Measurements from ENCODE around the gene KAT2A. TPM values are rescaled to one million over a fixed set of nuclear protein-coding genes. Genes with fewer than 3 reads are reported as not detected.

KAT2A gene
- total RNA-seq, result 10 to 100 TPM; 65.3 to 73.3 TPM
- 10 to 100 TPM in 1 of 3 donors, 1 to 10 TPM in 2; 5.1 to 11.8 (median 8.8) TPM for polyA plus RNA-seq
- 63.0 to 80.2 (median 67.8) reads per million in 6 experiments for total RNA-seq

GRCh38 chr17:42120770-42121769, at the start of gene KAT2A:
KAT2A (minus strand) TSS chr17:42121367; CDS start chr17:42121304, 63 bp downstream.
- ATAC-seq, result peak; percentile 91 to 95
- Mint-ChIP-seq H3K9me3 (no peaks in the 10 kb centered on the region), H3K4me3 (peak within 1 kb of the TSS; percentile 68 to 85 (median 76)), H3K4me1 (peaks cover 12 to 34% (median 28%) of the 10 kb centered on the region in 4 donors), H3K27ac (peak within 1 kb of the TSS; percentile 4 to 85 (median 72)), H3K27me3 (no peaks in the 10 kb centered on the region), H3K36me3 (peaks cover 5 to 28% (median 6%) of the 10 kb centered on the region in 3 donors)
- peak; percentile 56 to 83 (median 72) for DNase-seq
- POLR2A ChIA-PET, result interaction anchor here (0.6 to 3.7 kb wide), 11 partner anchors 10 to 155 kb away, joined by 3 to 28 read pairs (median 8); partner anchors contain the start of genes CNP, DHX58, DNAJC7 and GHDC

GRCh38 chr17:42169351-42169750, 48.2 kb upstream of the KAT2A start:
- peaks cover 0 to 7% (median 4%) of the 10 kb centered on the region in 4 donors for H3K4me1 Mint-ChIP-seq
- H3K9me3 Mint-ChIP-seq, result no peaks in the 10 kb centered on the region
- no peak overlapping the region for H3K27ac Mint-ChIP-seq
- no peaks in the 10 kb centered on the region for H3K36me3 Mint-ChIP-seq
- no peak overlapping the region for H3K4me3 Mint-ChIP-seq
- ATAC-seq (no peak), DNase-seq (no peak)
- POLR2A ChIA-PET, result no interaction called here
- peaks cover 0 to 4% (median 0%) of the 10 kb centered on the region in 5 donors for H3K27me3 Mint-ChIP-seq

- Mint-ChIP-seq H3K27me3 (peaks cover 0 to 4% (median 0%) of the 10 kb centered on the region in 5 donors), H3K36me3 (no peaks in the 10 kb centered on the region), H3K27ac (no peak overlapping the region), H3K4me3 (no peak overlapping the region), H3K9me3 (no peaks in the 10 kb centered on the region), H3K4me1 (peaks cover 0 to 11% (median 4%) of the 10 kb centered on the region in 4 donors)
- POLR2A ChIA-PET, result no interaction called here
- ATAC-seq (no peak), DNase-seq (no peak)
Observed at GRCh38 chr17:42167807-42168206, 46.6 kb upstream of the KAT2A start.

- no peak overlapping the region for H3K4me3 Mint-ChIP-seq
- H3K27me3 Mint-ChIP-seq, result peaks cover 0 to 4% (median 0%) of the 10 kb centered on the region in 5 donors
- ATAC-seq, result no peak
- POLR2A ChIA-PET, result no interaction called here
- no peaks in the 10 kb centered on the region for H3K9me3 Mint-ChIP-seq
- no peak overlapping the region for H3K27ac Mint-ChIP-seq
- no peaks in the 10 kb centered on the region for H3K36me3 Mint-ChIP-seq
- peaks cover 0 to 11% (median 3%) of the 10 kb centered on the region in 4 donors for H3K4me1 Mint-ChIP-seq
- DNase-seq, result no peak
Observed at GRCh38 chr17:42166196-42166763, 45.1 kb upstream of the KAT2A start.

GRCh38 chr17:42165751-42166150, 44.6 kb upstream of the KAT2A start:
- POLR2A ChIA-PET, result no interaction called here
- Mint-ChIP-seq H3K27me3 (peaks cover 0 to 4% (median 0%) of the 10 kb centered on the region in 5 donors), H3K27ac (peak overlapping the region in 1 of 10 donors; percentile 46), H3K36me3 (no peaks in the 10 kb centered on the region), H3K4me1 (peaks cover 0 to 11% (median 2%) of the 10 kb centered on the region in 4 donors), H3K9me3 (no peaks in the 10 kb centered on the region), H3K4me3 (no peak overlapping the region)
- ATAC-seq (no peak), DNase-seq (no peak)

- no peaks in the 10 kb centered on the region for H3K9me3 Mint-ChIP-seq
- POLR2A ChIA-PET, result no interaction called here
- ATAC-seq (no peak), DNase-seq (no peak)
- H3K4me1 Mint-ChIP-seq, result peaks cover 0 to 8% (median 0%) of the 10 kb centered on the region in 4 donors
- H3K36me3 Mint-ChIP-seq, result no peaks in the 10 kb centered on the region
- no peak overlapping the region for H3K27ac Mint-ChIP-seq
- H3K4me3 Mint-ChIP-seq, result no peak overlapping the region
- H3K27me3 Mint-ChIP-seq, result no peaks in the 10 kb centered on the region
Observed at GRCh38 chr17:42163696-42164407, 42.7 kb upstream of the KAT2A start.

GRCh38 chr17:42163113-42163512, 41.9 kb upstream of the KAT2A start:
- DNase-seq, result peak in 1 of 10 donors; percentile 11
- H3K36me3 Mint-ChIP-seq, result no peaks in the 10 kb centered on the region
- peak overlapping the region in 2 of 10 donors; percentile 32 to 74 for H3K27ac Mint-ChIP-seq
- POLR2A ChIA-PET, result no interaction called here
- no peaks in the 10 kb centered on the region for H3K9me3 Mint-ChIP-seq
- ATAC-seq, result no peak
- peaks cover 0 to 8% (median 0%) of the 10 kb centered on the region in 4 donors for H3K4me1 Mint-ChIP-seq
- H3K4me3 Mint-ChIP-seq, result peak overlapping the region in 1 of 10 donors; percentile 62
- H3K27me3 Mint-ChIP-seq, result no peaks in the 10 kb centered on the region

- Mint-ChIP-seq H3K27me3 (no peaks in the 10 kb centered on the region), H3K4me1 (peaks cover 2 to 8% (median 7%) of the 10 kb centered on the region in 4 donors), H3K4me3 (no peak overlapping the region), H3K9me3 (peaks cover 0 to 2% (median 0%) of the 10 kb centered on the region in 9 donors), H3K27ac (no peak overlapping the region), H3K36me3 (no peaks in the 10 kb centered on the region)
- POLR2A ChIA-PET, result interaction anchor here (0.6 to 0.7 kb wide), 3 partner anchors 21 to 656 kb away, joined by 3 to 5 read pairs (median 3); no protein-coding TSS in a partner anchor
- ATAC-seq, result no peak
- no peak for DNase-seq
Observed at GRCh38 chr17:42160531-42160910, 39.4 kb upstream of the KAT2A start.

GRCh38 chr17:42159796-42160530, 38.8 kb upstream of the KAT2A start:
- Mint-ChIP-seq H3K36me3 (no peaks in the 10 kb centered on the region), H3K27ac (no peak overlapping the region), H3K27me3 (no peaks in the 10 kb centered on the region), H3K9me3 (peaks cover 0 to 2% (median 0%) of the 10 kb centered on the region in 9 donors), H3K4me1 (peaks cover 5 to 12% (median 9%) of the 10 kb centered on the region in 4 donors), H3K4me3 (no peak overlapping the region)
- POLR2A ChIA-PET, result interaction anchor here (0.6 to 0.7 kb wide), 2 partner anchors 21 to 464 kb away, joined by 3 to 5 read pairs; no protein-coding TSS in a partner anchor
- no peak for DNase-seq
- ATAC-seq, result no peak

- Mint-ChIP-seq H3K36me3 (peaks cover 0 to 11% (median 4%) of the 10 kb centered on the region in 3 donors), H3K9me3 (peaks cover 0 to 3% (median 0%) of the 10 kb centered on the region in 9 donors), H3K27me3 (peaks cover 0 to 1% (median 0%) of the 10 kb centered on the region in 5 donors), H3K27ac (peak overlapping the region in 7 of 10 donors; percentile 57 to 98 (median 82)), H3K4me3 (peak overlapping the region; percentile 72 to 98 (median 92)), H3K4me1 (peaks cover 20 to 47% (median 42%) of the 10 kb centered on the region in 4 donors)
- ATAC-seq (no peak), DNase-seq (no peak)
- POLR2A ChIA-PET, result interaction anchor here (0.6 to 1.7 kb wide), 13 partner anchors 12 to 1232 kb away, joined by 3 to 11 read pairs (median 3); partner anchors contain the start of genes CNP, DHX58, DNAJC7 and GHDC
Observed at GRCh38 chr17:42155614-42156045, 34.5 kb upstream of the KAT2A start.
